NB4 (cell line): ENCODE measurements around the gene DCUN1D4.

Source experiments
- DNase-seq: peaks from one replicate; pipeline ENCODE4 v3.0.0; 2010; ENCODE audit warnings: low read depth
- H3K4me3 ChIP-seq: one replicate; pipeline ENCODE4 v1.5.1; 2011; ENCODE audit warnings: mild to moderate bottlenecking, low read depth, low read length, moderate library complexity
- MYC ChIP-seq: IDR thresholded peaks from 2 replicates; pipeline ENCODE4 v1.6.1; 2011; ENCODE audit warnings: low read depth, low read length
- POLR2A ChIP-seq: IDR thresholded peaks from 2 replicates; pipeline ENCODE4 v1.6.1; 2011; ENCODE audit warnings: mild to moderate bottlenecking; ENCODE audit not compliant: insufficient read length; ENCODE audit errors: extremely low read depth
- TF ChIP-seq, protein P1 (sequence below): IDR thresholded peaks from 2 replicates; pipeline ENCODE4 v1.6.1; 2011; ENCODE audit warnings: low read depth, low read length
- TF ChIP-seq, protein P2 (sequence below): IDR thresholded peaks from one replicate; pipeline ENCODE4 v1.5.1; 2012; ENCODE audit warnings: low read depth, low read length

The DCUN1D4 gene

DNA sequence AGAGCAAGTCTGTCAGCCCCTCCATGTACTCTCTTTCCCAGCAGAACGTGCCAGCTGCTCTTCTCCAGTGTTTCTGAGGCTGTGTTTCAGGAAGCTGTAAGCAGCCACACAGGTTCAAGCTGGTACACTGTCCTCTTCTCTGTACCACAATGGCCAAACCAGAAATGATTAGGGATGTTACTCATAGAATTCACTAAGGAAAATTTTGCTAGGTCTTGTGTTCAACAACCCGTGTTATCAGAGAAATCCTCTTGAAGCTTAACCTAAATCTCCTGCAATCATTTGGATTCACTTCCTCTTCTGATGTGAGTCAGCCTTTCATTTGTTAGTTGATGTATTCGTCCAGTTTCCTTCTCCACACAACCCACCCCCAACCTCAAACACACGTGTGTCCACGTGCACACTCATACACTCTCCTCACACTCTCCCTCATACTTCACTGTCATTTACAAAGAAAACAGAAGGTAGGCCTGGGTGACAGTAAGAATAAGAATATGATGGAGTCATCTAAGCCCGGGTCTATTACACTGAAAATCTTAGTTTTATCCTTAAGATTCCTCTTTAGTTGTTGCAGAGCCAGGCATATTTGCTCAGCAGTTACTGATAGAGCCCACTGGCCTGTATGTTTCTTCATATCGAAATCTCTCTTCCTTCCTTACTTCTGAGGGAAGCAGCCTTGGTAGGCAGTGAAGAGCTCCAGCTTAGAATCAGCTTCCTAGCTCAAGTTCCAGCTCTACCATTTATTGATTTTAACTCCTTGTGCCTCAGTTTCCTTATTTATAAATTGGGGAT, 63.4 kb downstream of the DCUN1D4 start:
- H3K4me3 ChIP-seq, result no peak overlapping the region
- TF ChIP-seq, protein P1, sequence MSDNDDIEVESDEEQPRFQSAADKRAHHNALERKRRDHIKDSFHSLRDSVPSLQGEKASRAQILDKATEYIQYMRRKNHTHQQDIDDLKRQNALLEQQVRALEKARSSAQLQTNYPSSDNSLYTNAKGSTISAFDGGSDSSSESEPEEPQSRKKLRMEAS, result peak; percentile 78
- TF ChIP-seq, protein P2, sequence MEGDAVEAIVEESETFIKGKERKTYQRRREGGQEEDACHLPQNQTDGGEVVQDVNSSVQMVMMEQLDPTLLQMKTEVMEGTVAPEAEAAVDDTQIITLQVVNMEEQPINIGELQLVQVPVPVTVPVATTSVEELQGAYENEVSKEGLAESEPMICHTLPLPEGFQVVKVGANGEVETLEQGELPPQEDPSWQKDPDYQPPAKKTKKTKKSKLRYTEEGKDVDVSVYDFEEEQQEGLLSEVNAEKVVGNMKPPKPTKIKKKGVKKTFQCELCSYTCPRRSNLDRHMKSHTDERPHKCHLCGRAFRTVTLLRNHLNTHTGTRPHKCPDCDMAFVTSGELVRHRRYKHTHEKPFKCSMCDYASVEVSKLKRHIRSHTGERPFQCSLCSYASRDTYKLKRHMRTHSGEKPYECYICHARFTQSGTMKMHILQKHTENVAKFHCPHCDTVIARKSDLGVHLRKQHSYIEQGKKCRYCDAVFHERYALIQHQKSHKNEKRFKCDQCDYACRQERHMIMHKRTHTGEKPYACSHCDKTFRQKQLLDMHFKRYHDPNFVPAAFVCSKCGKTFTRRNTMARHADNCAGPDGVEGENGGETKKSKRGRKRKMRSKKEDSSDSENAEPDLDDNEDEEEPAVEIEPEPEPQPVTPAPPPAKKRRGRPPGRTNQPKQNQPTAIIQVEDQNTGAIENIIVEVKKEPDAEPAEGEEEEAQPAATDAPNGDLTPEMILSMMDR, result no peak
- TF ChIP-seq POLR2A (no peak), MYC (peak; percentile 45; the same call in 1 of the 2 replicates)
- peak; percentile 85 for DNase-seq

DNA sequence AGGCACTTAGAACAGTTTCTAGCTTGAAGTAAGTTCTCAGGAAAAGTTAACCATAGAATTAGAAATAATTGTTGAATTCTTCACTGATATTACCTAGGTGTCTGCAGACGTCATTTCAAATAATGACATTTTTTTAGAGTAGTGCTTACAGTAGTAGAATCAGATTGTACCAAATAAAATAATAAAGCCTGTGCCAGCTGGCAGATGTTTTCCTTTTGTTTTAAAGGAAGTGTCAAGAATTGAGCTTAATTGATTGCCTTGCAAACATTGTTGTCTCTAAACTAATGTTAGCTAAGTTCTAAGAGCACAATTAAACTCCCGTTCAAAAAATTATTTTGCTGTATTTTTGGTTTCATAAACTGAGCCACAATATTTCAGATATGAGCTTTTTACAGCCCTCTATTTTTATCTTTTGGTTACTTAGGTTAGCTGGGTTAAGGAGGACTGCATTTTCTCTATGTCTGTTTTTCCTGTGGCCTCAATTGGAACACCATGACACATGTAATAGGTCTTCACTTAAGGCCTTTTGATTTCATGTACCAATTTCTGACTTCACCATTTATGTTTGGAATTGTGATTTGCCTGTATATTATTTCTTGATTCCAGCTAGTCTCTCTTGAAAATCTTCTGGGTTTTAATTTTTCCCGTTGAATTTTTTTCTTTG, 64.2 kb downstream of the DCUN1D4 start:
- no peak overlapping the region for H3K4me3 ChIP-seq

DNA sequence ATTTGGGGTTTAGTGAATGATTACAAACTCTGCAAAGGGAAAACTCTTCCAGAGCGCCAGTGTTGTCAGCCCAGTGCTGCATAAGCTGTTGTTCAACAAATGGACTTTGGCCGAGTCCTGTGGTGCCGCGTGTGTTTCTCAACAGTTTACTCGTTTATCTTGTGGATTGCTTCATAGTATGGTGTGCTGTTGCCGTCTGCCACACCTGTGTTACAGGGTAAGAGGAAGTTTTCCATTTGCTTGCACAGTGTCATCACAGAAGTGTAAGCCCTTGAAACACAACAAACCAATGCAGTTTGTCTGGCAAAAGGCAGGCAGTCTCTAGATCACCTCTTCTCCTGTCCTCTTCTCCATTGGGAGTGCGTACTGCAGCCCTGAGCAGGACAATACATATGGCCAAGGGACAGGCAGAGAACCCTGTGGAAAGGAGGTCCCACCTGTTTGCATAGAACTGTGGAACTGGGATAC, 66.3 kb downstream of the DCUN1D4 start:
- TF ChIP-seq MYC, result no peak
- TF ChIP-seq, protein P1, result no peak
- no peak for TF ChIP-seq POLR2A
- TF ChIP-seq, protein P2, result no peak

More for the DNA sequence above, 64.2 kb downstream of the DCUN1D4 start:
- DNase-seq, result no peak
- TF ChIP-seq, protein P2, result no peak
- no peak for TF ChIP-seq MYC
- TF ChIP-seq, protein P1, result no peak
- no peak for TF ChIP-seq POLR2A

DNA sequence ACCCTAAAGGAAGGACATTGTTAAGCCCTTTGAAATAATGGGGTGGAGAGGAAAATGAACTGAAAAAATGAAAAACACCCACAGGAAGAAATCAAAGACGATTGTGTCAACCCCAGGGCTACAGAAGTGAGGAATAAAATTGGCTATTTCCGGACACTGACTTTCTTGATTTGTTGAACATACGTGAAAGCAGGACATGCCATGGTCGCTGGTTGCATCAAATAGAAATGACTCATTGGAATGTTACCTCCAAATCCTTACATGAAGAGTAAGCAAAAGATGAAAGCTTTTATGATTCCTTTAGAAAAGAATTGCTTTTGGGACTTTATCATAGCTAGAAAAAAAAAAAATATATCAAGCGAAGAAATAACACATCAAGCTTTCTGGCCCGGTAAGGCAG, 75.3 kb downstream of the DCUN1D4 start:
- TF ChIP-seq, protein P2, result no peak
- no peak for TF ChIP-seq POLR2A
- TF ChIP-seq, protein P1, result no peak
- no peak for TF ChIP-seq MYC
- no peak overlapping the region for H3K4me3 ChIP-seq
- no peak for DNase-seq

More for the DNA sequence above, 66.3 kb downstream of the DCUN1D4 start:
- DNase-seq, result no peak
- no peak overlapping the region for H3K4me3 ChIP-seq

DNA sequence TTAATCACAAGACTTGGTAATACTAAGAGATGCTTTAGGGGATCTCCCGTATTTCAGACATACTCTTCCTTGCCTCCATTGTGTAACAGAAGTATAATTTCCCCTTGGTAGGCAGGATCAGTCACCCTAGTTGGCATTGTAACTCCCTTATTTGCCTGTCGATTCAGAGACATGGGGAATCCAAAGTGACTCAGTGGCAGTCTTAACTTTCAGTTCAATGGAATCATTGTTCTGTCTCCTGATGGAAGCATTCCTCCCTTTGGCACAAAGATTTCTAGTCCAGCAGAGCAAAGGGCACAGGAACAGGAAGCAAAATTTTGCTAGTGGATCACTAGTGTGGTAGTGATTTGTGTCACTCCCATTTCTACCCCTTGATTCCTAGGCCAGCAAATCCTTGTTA, 80.4 kb downstream of the DCUN1D4 start:
- no peak for DNase-seq
- H3K4me3 ChIP-seq, result no peak overlapping the region
- no peak for TF ChIP-seq MYC

DNA sequence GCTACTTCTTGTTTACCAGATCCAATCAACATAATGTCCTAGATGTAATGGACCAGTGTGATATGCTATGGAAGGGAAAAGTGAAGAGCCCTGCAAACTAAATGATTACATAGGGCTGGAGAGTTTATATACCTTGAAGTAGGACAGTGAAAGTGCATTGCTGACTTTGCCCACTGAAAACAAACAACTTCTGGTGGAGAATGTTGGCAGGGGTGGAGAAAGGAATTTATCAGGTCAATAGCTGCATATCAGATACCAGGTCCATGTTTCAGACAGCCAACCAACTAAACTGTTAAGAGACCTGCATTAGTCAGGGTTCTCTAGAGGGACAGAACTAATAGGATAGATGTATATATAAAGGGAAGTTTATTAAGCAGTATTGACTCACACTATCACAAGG, 82.4 kb downstream of the DCUN1D4 start:
- no peak overlapping the region for H3K4me3 ChIP-seq
- TF ChIP-seq MYC (no peak), POLR2A (no peak)
- TF ChIP-seq, protein P2, result no peak
- TF ChIP-seq, protein P1, result no peak
- DNase-seq, result no peak
